Transverse colon (tissue), 4 donors: ENCODE results near the gene HAUS3. TPM values are rescaled to one million over a fixed set of nuclear protein-coding genes. Genes with fewer than 3 reads are reported as not detected.

Experiments
- DNase-seq: peaks from one replicate; pipeline ENCODE4 v3.0.0-alpha.2; 2019
- H3K27ac ChIP-seq, 4 donors: fragments of 200-600 bp; sonication (generic); 2 replicates each; pipeline ENCODE4 v1.5.1; 2016 to 2018; ENCODE audit warnings: inconsistent platforms in 4 of 4
- H3K27me3 ChIP-seq: fragments of 200-600 bp; sonication (generic); 2 replicates; pipeline ENCODE4 v1.5.1; 2017; ENCODE audit warnings: inconsistent platforms
- H3K36me3 ChIP-seq, 4 donors: fragments of 200-600 bp; sonication (generic); 2 replicates each; pipeline ENCODE4 v1.5.1; 2017 to 2019; ENCODE audit warnings: inconsistent platforms in 4 of 4
- H3K4me1 ChIP-seq, 4 donors: fragments of 200-600 bp; sonication (generic); 2 replicates each; pipeline ENCODE4 v1.5.1; 2017 to 2020; ENCODE audit warnings: inconsistent platforms in 4 of 4
- H3K4me3 ChIP-seq, 4 donors: fragments of 200-600 bp; sonication (generic); 1 replicate in 1 of 4; 2 replicates in 3 of 4; pipeline versions ENCODE4 v1.5.1 to v1.6.1; 2017 to 2019; ENCODE audit warnings: inconsistent platforms in 4 of 4
- H3K9me3 ChIP-seq, 2 donors: fragments of 200-600 bp; sonication (generic); 2 replicates each; pipeline ENCODE4 v1.5.1; 2017 to 2019; ENCODE audit warnings: inconsistent platforms in 2 of 2
- CTCF ChIP-seq, 5 experiments: fragments of 200-600 bp in 3 of 5; fragments of 450-650 bp in 2 of 5; sonication (generic) in 3 of 5; IDR thresholded peaks; 1 replicate in 2 of 5; 2 replicates in 3 of 5; pipeline ENCODE4 v1.5.1; 2016 to 2017; ENCODE audit warnings: antibody characterized with exemption in 5 of 5, inconsistent platforms in 3 of 5, mild to moderate bottlenecking in 2 of 5, moderate library complexity in 1 of 5
- EP300 ChIP-seq: sonication (generic); formaldehyde crosslinking; IDR thresholded peaks from one replicate; pipeline ENCODE4 v1.6.1; 2017; ENCODE audit warnings: antibody characterized with exemption, low read depth
- POLR2A ChIP-seq: fragments of 450-650 bp; IDR thresholded peaks from one replicate; pipeline ENCODE4 v1.6.1; 2016; ENCODE audit warnings: antibody characterized with exemption, mild to moderate bottlenecking, moderate library complexity
- POLR2AphosphoS5 ChIP-seq, 3 donors: sonication (generic); formaldehyde crosslinking; IDR thresholded peaks; one replicate each; pipeline ENCODE4 v1.6.1; 2016; ENCODE audit warnings: antibody characterized with exemption in 3 of 3
- WGBS, 2 donors: methylation state at CpG; one replicate each; pipeline ENCODE4 v1.1.5; 2018; ENCODE audit warnings: low coverage in 1 of 2; 5-methylcytosine and 5-hydroxymethylcytosine counted together
- in situ Hi-C, 4 donors: fragments of 200-750 bp; cut with MboI; loops; one replicate each; pipeline versions ENCODE4 v1.15.0 to v1.15.1; 2017; ENCODE audit warnings: low sequenced_read_pairs in 3 of 4, low pct_ligation_motif_present in 1 of 4, low pct_unique_long_range_greater_than_20kb in 1 of 4
- intact Hi-C: fragments of 100-400 bp; cut with DNase I; formaldehyde crosslinking; loops from one replicate; pipeline ENCODE4 v1.15.1; 2023; ENCODE audit warnings: low total_unique reads
- total RNA-seq, 4 donors: library from RNA; depleted of rRNA; stranded (reverse); fragments of >200 nt; gene quantifications; one replicate each; pipeline ENCODE4 v1.1.0, GENCODE V29; 2016

Gene HAUS3
- total RNA-seq, 4 donors from 2014 or later = 2.0 to 18.0 (median 11.3) TPM

- peak overlapping the region in 3 of 4 donors; percentile 22 to 54 (median 26) for H3K27ac ChIP-seq
- DNase-seq = no peak
- in situ Hi-C loops = loop anchor here in 2 of 4 donors (25.0 kb wide), 2 partner anchors 167 to 217 kb away; partner anchors contain the start of genes CFAP99 (in 1 of the 2), RNF4 (in 1 of the 2) and ZFYVE28 (in 1 of the 2)
Measured at GRCh38 chr4:2245057-2245786, 3.3 kb upstream of the HAUS3 start.

GRCh38 chr4:2243681-2244380 lies 1.9 kb upstream of the HAUS3 start:
- Histone ChIP-seq H3K27me3 (no peaks in the 10 kb centered on the region), H3K4me1 (peaks cover 28 to 52% (median 47%) of the 10 kb centered on the region in 4 donors), H3K4me3 (no peak overlapping the region), H3K9me3 (no peaks in the 10 kb centered on the region), H3K27ac (peak overlapping the region; percentile 19 to 67 (median 52)), H3K36me3 (peaks cover 0 to 2% (median 0%) of the 10 kb centered on the region in 4 donors)
- intact Hi-C loops = no loop called here
- in situ Hi-C loops = loop anchor here in 2 of 4 donors (25.0 kb wide), 2 partner anchors 168 to 218 kb away; partner anchors contain the start of genes CFAP99 (in 1 of the 2), RNF4 (in 1 of the 2) and ZFYVE28 (in 1 of the 2)
- peak; percentile 48 for DNase-seq
- WGBS, 2 donors = 25 to 34% methylated on average over 4 to 5 of the region's 5 CpGs
- no peak for TF ChIP-seq POLR2A
- TF ChIP-seq CTCF (IDR thresholded peaks at IDR 0.05) = peak in 1 of 5 experiments; percentile 9
- TF ChIP-seq EP300 = no peak

More at GRCh38 chr4:2245057-2245786, 3.3 kb upstream of the HAUS3 start:
- no peaks in the 10 kb centered on the region for H3K9me3 ChIP-seq
- TF ChIP-seq POLR2AphosphoS5 (IDR thresholded peaks at IDR 0.05) = no peak
- no peak for TF ChIP-seq CTCF (IDR thresholded peaks at IDR 0.05)
- TF ChIP-seq POLR2A = no peak
- TF ChIP-seq EP300 = no peak
- no peaks in the 10 kb centered on the region for H3K27me3 ChIP-seq
- peaks cover 0 to 9% (median 2%) of the 10 kb centered on the region in 4 donors for H3K36me3 ChIP-seq
- H3K4me1 ChIP-seq = peaks cover 15 to 39% (median 34%) of the 10 kb centered on the region in 4 donors
- no peak overlapping the region for H3K4me3 ChIP-seq
- 66% methylated on average over 7 of the region's 7 CpGs; no CpG with 5 or more reads in 1 of the 2 donors for WGBS, 2 donors
- intact Hi-C loops = no loop called here

GRCh38 chr4:2241003-2241402 lies 918 bp downstream of the HAUS3 start:
- H3K9me3 ChIP-seq = no peaks in the 10 kb centered on the region
- peak overlapping the region; percentile 90 to 97 (median 94) for H3K27ac ChIP-seq
- TF ChIP-seq POLR2A (no peak), CTCF (IDR thresholded peaks at IDR 0.05) (no peak), EP300 (no peak), POLR2AphosphoS5 (IDR thresholded peaks at IDR 0.05) (no peak)
- H3K4me3 ChIP-seq = peak overlapping the region; percentile 74 to 99 (median 94)
- peaks cover 0 to 7% (median 4%) of the 10 kb centered on the region in 4 donors for H3K36me3 ChIP-seq
- no peaks in the 10 kb centered on the region for H3K27me3 ChIP-seq
- intact Hi-C loops = no loop called here
- in situ Hi-C loops = loop anchor here in 2 of 4 donors (25.0 kb wide), 2 partner anchors 171 to 221 kb away; partner anchors contain the start of genes CFAP99 (in 1 of the 2), RNF4 (in 1 of the 2) and ZFYVE28 (in 1 of the 2)
- WGBS, 2 donors = 4 to 8% methylated on average over 7 of the region's 7 CpGs
- no peak for DNase-seq
- H3K4me1 ChIP-seq = peaks cover 28 to 71% (median 52%) of the 10 kb centered on the region in 4 donors
